Heart left ventricle (tissue), 13 donors: ENCODE measurements around the gene MYL1.

ENCODE experiments used
- POLR2A ChIP-seq, 2 donors: fragments of 450-650 bp; IDR thresholded peaks; one replicate each; pipeline ENCODE4 v1.6.1; 2017; ENCODE audit warnings: antibody characterized with exemption in 2 of 2, mild to moderate bottlenecking in 2 of 2, moderate library complexity in 2 of 2
- TF ChIP-seq, protein P1 (sequence below), 12 donors: fragments of 200-600 bp; sonication (generic) in 4 of 12; IDR thresholded peaks; one replicate each; pipeline versions ENCODE4 v1.5.0 to v1.8.0; 2018 to 2022; ENCODE audit warnings: antibody characterized with exemption in 12 of 12, mild to moderate bottlenecking in 5 of 12
- donor health status: ischemic (EF 13 %, LVEDD 7.1; RV severe dilation, severe dysfunction).
- donor health status: DM: no; HTN: yes; CAD: no.
- donor health status: DM: no; HTN: no; CAD: no.
- donor health status: ischemic (EF 25% LVEDD 6.9; RV normal size, moderate dysfunction).
- donor health status: ischemic (EF 25% LVEDD 5.7; RV mildly dilated, moderate dysfunction).
- donor health status: ischemic (EF 35%, LVEDD 5.7; RV mildly dilated, moderate dysfunction).
- donor health status: nonischemic (EF 11% LVEDD 7.7; RV severe dilation, severe dysfunction).
- donor health status: DM: yes; HTN: yes; CAD: no.
- donor health status: PGD.
- donor health status: ischemic (EF 29% LVEDD 5.4; RV normal size, mild dysfunction).
- donor health status: nonischemic (EF 23%, LVEDD 6.1; RV moderate dilation, normal function).

DNA sequence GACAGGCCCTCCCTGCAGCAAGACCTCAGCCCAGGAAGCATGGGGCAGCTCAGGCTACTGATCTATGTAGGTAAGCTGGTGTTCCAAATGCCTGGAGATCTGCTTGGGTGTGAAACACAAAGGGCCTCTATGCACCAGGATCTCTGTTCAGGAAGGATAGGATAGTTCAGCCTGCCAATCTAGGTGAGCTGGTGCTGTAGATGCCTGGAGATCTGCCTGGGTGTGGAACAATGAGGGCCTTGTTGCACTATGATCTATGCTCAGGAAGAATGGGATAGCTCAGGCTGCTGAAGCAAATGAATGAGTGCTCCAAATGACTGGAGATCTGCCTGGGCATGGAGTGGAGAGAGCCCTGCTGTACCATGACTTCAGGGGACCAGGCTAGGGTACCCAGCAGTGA, 48.9 kb upstream of the MYL1 start:
- no peak for TF ChIP-seq POLR2A (IDR thresholded peaks at IDR 0.05)
- TF ChIP-seq, protein P1, sequence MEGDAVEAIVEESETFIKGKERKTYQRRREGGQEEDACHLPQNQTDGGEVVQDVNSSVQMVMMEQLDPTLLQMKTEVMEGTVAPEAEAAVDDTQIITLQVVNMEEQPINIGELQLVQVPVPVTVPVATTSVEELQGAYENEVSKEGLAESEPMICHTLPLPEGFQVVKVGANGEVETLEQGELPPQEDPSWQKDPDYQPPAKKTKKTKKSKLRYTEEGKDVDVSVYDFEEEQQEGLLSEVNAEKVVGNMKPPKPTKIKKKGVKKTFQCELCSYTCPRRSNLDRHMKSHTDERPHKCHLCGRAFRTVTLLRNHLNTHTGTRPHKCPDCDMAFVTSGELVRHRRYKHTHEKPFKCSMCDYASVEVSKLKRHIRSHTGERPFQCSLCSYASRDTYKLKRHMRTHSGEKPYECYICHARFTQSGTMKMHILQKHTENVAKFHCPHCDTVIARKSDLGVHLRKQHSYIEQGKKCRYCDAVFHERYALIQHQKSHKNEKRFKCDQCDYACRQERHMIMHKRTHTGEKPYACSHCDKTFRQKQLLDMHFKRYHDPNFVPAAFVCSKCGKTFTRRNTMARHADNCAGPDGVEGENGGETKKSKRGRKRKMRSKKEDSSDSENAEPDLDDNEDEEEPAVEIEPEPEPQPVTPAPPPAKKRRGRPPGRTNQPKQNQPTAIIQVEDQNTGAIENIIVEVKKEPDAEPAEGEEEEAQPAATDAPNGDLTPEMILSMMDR (IDR thresholded peaks at IDR 0.05): no peak
